GM19395 (cell line): Measurements from ENCODE around the gene KCNJ14.

Experiments used
- ATAC-seq: cut with Tn5 transposase; IDR thresholded peaks from one replicate; pipeline ENCODE4 v1.9.1; 2021; ENCODE audit warnings: mild to moderate bottlenecking, moderate library complexity; ENCODE audit not compliant: unreplicated experiment

The KCNJ14 gene

GRCh38 chr19:48469934-48470680, 14.7 kb downstream of the KCNJ14 start:
- ATAC-seq = no peak

- ATAC-seq = no peak
Measured at GRCh38 chr19:48470856-48471255, 15.5 kb downstream of the KCNJ14 start.

GRCh38 chr19:48471836-48472235, 16.5 kb downstream of the KCNJ14 start:
- ATAC-seq = no peak

GRCh38 chr19:48473161-48473966, 18.0 kb downstream of the KCNJ14 start:
- no peak for ATAC-seq

- no peak for ATAC-seq
Measured at GRCh38 chr19:48474084-48474592, 18.8 kb downstream of the KCNJ14 start.

- no peak for ATAC-seq
Measured at GRCh38 chr19:48475369-48476068, 20.1 kb downstream of the KCNJ14 start.

- no peak for ATAC-seq
Measured at GRCh38 chr19:48476176-48476575, 20.8 kb downstream of the KCNJ14 start.

GRCh38 chr19:48477067-48477685, 21.8 kb downstream of the KCNJ14 start:
- no peak for ATAC-seq

- no peak for ATAC-seq
Measured at GRCh38 chr19:48477698-48478338, 22.4 kb downstream of the KCNJ14 start.

- ATAC-seq = no peak
Measured at GRCh38 chr19:48478339-48479256, 23.2 kb downstream of the KCNJ14 start.

GRCh38 chr19:48479686-48480085, 24.3 kb downstream of the KCNJ14 start:
- ATAC-seq = no peak

GRCh38 chr19:48480183-48480557, 24.8 kb downstream of the KCNJ14 start:
- ATAC-seq = no peak

- ATAC-seq = no peak
Measured at GRCh38 chr19:48480558-48481500, 25.5 kb downstream of the KCNJ14 start.

GRCh38 chr19:48481846-48482639, 26.7 kb downstream of the KCNJ14 start:
- no peak for ATAC-seq

GRCh38 chr19:48483301-48483700, 27.9 kb downstream of the KCNJ14 start:
- ATAC-seq = no peak

GRCh38 chr19:48484247-48484893, 29.0 kb downstream of the KCNJ14 start:
- ATAC-seq = no peak
